GM12864 (cell line): ENCODE results near the gene RNF168.
"Not testable (repeated sequence)": the region's sequence is repeated elsewhere in the genome, so short reads cannot be mapped to it uniquely, and the experiment has no call there.

Experiments
- DNase-seq: peaks from one replicate; pipeline ENCODE4 v3.0.0-alpha.2; 2011; ENCODE audit warnings: low read depth
- H3K4me3 ChIP-seq: 2 replicates; pipeline ENCODE4 v1.5.1; 2011; ENCODE audit warnings: mild to moderate bottlenecking, low read depth, low read length, control low read depth
- TF ChIP-seq, protein P1 (sequence below): IDR thresholded peaks from 2 replicates; pipeline ENCODE4 v1.5.1; 2011; ENCODE audit warnings: low read depth, mild to moderate bottlenecking, moderate library complexity, low read length, control low read depth, inconsistent platforms; ENCODE audit errors: missing control alignments

Gene RNF168

DNA sequence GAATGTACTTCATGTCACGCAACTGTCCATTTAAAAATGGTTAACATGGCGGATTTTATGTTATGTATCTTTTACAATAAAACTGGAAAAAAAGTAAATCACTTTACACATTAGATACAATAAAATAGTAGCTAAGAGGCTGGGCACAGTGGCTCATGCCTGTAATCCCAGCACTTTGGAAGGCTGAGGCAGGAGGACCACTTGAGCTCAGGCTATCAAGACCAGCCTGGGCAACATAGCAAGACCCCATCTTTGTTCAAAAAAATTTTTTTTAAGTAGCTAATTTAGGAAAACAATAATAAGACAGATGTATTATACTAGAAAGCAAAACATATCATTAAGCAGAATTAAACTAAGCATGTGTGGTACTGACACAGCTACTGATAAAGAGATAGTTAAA lies 11.5 kb downstream of the RNF168 start:
- no peak for DNase-seq
- H3K4me3 ChIP-seq = no peak overlapping the region
- TF ChIP-seq, protein P1, sequence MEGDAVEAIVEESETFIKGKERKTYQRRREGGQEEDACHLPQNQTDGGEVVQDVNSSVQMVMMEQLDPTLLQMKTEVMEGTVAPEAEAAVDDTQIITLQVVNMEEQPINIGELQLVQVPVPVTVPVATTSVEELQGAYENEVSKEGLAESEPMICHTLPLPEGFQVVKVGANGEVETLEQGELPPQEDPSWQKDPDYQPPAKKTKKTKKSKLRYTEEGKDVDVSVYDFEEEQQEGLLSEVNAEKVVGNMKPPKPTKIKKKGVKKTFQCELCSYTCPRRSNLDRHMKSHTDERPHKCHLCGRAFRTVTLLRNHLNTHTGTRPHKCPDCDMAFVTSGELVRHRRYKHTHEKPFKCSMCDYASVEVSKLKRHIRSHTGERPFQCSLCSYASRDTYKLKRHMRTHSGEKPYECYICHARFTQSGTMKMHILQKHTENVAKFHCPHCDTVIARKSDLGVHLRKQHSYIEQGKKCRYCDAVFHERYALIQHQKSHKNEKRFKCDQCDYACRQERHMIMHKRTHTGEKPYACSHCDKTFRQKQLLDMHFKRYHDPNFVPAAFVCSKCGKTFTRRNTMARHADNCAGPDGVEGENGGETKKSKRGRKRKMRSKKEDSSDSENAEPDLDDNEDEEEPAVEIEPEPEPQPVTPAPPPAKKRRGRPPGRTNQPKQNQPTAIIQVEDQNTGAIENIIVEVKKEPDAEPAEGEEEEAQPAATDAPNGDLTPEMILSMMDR = no peak

DNA sequence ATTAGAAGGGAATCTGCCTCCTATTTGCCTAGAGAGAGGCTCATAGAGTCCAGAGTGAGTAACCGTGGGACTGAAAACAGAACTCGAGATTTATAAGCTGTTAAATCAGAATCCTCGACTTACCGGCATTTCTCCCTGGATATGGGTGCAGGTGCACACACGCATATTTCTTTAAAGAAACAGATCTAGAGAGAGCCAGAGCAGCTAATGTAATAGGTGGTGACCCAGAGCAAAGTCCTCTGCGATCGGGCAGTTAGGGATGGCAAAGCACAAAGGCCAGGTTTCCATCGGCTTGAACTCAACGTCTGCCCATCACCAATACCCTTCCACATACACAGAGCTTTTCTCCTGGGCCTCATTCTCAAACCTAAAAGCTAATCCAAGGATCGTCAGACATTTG lies 13.8 kb downstream of the RNF168 start:
- no peak overlapping the region for H3K4me3 ChIP-seq
- DNase-seq = no peak
- TF ChIP-seq, protein P1 = no peak

DNA sequence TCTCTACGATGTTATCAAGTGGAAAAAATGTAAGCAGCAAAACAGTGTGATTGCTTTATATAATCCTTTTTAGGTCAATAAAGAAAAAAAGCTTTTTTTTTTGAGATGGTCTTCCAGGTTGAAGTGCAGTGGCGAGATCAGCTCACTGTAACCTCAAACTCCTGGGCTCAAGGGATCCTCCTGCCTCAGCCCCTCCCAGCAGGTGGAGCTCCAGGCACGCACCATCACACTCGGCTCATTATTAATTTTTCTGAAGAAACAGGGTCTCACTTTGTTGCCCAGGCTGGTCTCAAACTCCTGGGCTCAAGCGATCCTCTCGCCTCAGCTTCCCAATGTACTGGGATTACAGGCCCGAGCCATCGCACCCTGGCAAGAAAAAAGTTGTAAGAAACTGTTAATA lies 17.3 kb downstream of the RNF168 start:
- no peak for DNase-seq
- no peak overlapping the region for H3K4me3 ChIP-seq
- TF ChIP-seq, protein P1 = peak; percentile 49

DNA sequence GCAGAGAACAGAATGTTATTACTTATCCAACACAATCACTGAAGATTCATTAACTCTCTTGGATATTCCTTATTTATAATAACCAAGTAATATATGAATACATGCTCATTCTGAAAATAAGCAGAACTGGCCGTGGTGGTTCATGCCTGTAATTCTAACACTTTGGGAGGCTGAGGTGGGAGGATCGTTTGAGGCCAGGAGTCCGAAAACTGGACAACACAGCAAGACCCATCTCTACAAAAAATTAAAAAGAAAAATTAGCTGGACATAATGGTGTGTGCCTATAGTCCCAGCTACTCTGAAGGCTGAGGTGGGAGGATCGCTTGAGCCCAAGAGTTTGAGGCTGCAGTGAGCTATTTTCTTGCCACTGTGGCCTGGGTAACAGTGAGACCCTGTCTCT lies 25.9 kb downstream of the RNF168 start:
- TF ChIP-seq, protein P1 = no peak

DNA sequence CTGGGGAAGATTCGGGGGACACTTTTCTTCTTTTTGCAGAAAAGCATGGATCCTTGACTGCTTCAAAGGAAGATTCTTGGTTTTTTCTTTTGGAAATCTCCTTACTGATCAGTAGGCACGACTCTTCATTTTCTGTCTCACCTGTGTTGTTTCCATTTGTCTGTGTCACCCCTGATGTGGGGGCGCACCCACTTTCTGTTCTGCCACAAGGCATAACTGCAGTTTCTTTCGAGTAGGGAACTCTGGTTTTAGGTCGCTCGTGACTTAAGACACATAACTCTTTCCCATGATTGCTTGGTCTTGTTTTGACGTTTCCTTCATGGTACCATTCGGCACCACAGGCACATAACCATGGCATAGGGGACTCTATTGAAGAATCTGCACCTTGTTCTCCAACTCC lies 31.3 kb downstream of the RNF168 start:
- no peak for DNase-seq
- TF ChIP-seq, protein P1 = no peak
- no peak overlapping the region for H3K4me3 ChIP-seq

More for the DNA sequence above, 25.9 kb downstream of the RNF168 start:
- no peak overlapping the region for H3K4me3 ChIP-seq
- DNase-seq = no peak

DNA sequence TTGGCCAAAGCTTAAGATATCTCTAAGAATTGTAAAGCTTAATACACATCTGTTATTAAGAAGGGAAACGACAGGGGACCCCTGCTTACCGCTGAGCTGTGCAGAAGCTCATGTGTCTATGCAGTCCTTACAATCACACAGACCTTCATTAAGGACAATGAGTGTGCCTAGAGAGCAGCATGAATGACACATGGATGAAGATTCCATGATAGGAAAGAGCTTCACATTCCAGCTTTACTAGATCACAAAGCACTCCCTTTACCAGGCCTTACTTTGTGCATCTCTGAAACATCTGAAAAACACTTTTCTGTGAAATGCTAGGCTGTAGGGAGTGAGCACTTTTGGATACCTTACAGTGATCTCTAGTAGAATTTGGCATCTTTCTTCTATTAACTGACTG lies 32.0 kb downstream of the RNF168 start:
- DNase-seq = no peak
- TF ChIP-seq, protein P1 = no peak
- no peak overlapping the region for H3K4me3 ChIP-seq

DNA sequence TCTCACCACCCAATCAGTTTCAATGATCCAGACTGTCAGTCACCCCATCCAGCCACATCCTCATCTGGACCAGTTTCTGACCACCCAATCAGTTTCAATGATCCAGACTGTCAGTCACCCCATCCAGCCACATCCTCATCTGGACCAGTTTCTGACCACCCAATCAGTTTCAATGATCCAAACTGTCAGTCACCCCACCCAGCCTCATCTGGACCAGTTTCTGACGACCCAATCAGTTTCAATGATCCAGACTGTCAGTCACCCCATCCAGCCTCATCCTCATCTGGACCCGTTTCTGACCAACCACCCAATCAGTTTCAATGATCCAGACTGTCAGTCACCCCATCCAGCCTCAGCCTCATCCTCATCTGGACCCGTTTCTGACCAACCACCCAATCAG lies 33.4 kb downstream of the RNF168 start:
- DNase-seq, H3K4me3 ChIP-seq: not testable (repeated sequence)

DNA sequence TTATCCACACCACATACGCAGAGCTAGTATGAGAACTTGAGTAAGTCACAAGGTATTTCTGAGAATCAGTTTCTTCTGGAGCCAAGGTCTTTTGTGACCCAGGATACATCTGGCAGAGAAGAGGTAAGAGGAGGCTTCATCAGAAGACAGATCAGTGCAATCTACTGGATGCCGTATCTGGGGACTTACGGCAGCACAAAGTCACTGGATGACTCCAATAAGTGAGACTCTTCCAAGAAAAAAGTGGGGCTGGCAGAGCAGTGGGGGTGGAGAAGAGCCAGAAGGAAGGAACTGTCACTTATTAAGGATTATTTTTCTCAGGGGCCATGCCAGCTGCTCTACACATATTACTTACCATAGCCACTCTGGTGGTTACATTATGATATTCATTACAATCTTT lies 39.8 kb downstream of the RNF168 start:
- TF ChIP-seq, protein P1 = no peak
- no peak for DNase-seq
- no peak overlapping the region for H3K4me3 ChIP-seq
